ENCODE data around the gene CRIP1.

Gene CRIP1

GRCh38 chr14:105492971-105493871 lies 6.5 kb downstream of the CRIP1 start:
- H3K4me3 ChIP-seq (ENCODE audit: control insufficient read depth, low read depth, low read length): no peak overlapping the region
- no peak for DNase-seq (ENCODE audit: low read depth)
- TF ChIP-seq CTCF (IDR thresholded peaks at IDR 0.05; ENCODE audit: control insufficient read depth, insufficient read depth, low read depth, low read length, missing control alignments): no peak

- H3K4me3 ChIP-seq (ENCODE audit: control insufficient read depth, low read depth, low read length): no peak overlapping the region
- DNase-seq (ENCODE audit: low read depth): no peak
- TF ChIP-seq CTCF (IDR thresholded peaks at IDR 0.05; ENCODE audit: control insufficient read depth, insufficient read depth, low read depth, low read length, missing control alignments): no peak
These were observed 7.4 kb downstream of the CRIP1 start for GRCh38 chr14:105493921-105494605.

GRCh38 chr14:105494606-105494929 lies 7.9 kb downstream of the CRIP1 start:
- no peak overlapping the region for H3K4me3 ChIP-seq (ENCODE audit: control insufficient read depth, low read depth, low read length)
- TF ChIP-seq CTCF (IDR thresholded peaks at IDR 0.05; ENCODE audit: control insufficient read depth, insufficient read depth, low read depth, low read length, missing control alignments): no peak
- no peak for DNase-seq (ENCODE audit: low read depth)

GRCh38 chr14:105495101-105495989 lies 8.7 kb downstream of the CRIP1 start:
- H3K4me3 ChIP-seq (ENCODE audit: control insufficient read depth, low read depth, low read length): no peak overlapping the region
- no peak for DNase-seq (ENCODE audit: low read depth)
- no peak for TF ChIP-seq CTCF (IDR thresholded peaks at IDR 0.05; ENCODE audit: control insufficient read depth, insufficient read depth, low read depth, low read length, missing control alignments)

GRCh38 chr14:105495990-105496830 lies 9.5 kb downstream of the CRIP1 start:
- no peak for DNase-seq (ENCODE audit: low read depth)
- no peak for TF ChIP-seq CTCF (IDR thresholded peaks at IDR 0.05; ENCODE audit: control insufficient read depth, insufficient read depth, low read depth, low read length, missing control alignments)
- H3K4me3 ChIP-seq (ENCODE audit: control insufficient read depth, low read depth, low read length): no peak overlapping the region
